ENCODE data around the gene ABCC10.

Gene ABCC10

GRCh38 chr6:43467752-43468151 is 40.4 kb downstream of the ABCC10 start:
- DNase-seq = no peak
- no peak overlapping the region for H3K27ac ChIP-seq
- no peaks in the 10 kb centered on the region for H3K4me1 ChIP-seq
- H3K9me3 ChIP-seq = no peaks in the 10 kb centered on the region
- no peak overlapping the region for H3K4me3 ChIP-seq
- intact Hi-C loops (cut with DNase I; ENCODE audit: low total_unique reads) = no loop called here
- no peaks in the 10 kb centered on the region for H3K36me3 ChIP-seq
- no peak for TF ChIP-seq CTCF (IDR thresholded peaks at IDR 0.05)
- H3K27me3 ChIP-seq = peaks cover 0 to 38% of the 10 kb centered on the region in 2 donors

GRCh38 chr6:43468240-43468639 is 40.9 kb downstream of the ABCC10 start:
- no peak for DNase-seq
- TF ChIP-seq CTCF (IDR thresholded peaks at IDR 0.05) = no peak
- Histone ChIP-seq H3K4me1 (no peaks in the 10 kb centered on the region), H3K27ac (no peak overlapping the region), H3K36me3 (no peaks in the 10 kb centered on the region), H3K9me3 (no peaks in the 10 kb centered on the region), H3K27me3 (peaks cover 0 to 35% of the 10 kb centered on the region in 2 donors), H3K4me3 (no peak overlapping the region)
- intact Hi-C loops (cut with DNase I; ENCODE audit: low total_unique reads) = no loop called here

- intact Hi-C loops (cut with DNase I; ENCODE audit: low total_unique reads) = no loop called here
- TF ChIP-seq CTCF (IDR thresholded peaks at IDR 0.05) = no peak
- H3K27ac ChIP-seq = no peak overlapping the region
Observed at GRCh38 chr6:43468748-43469681, 41.7 kb downstream of the ABCC10 start.

GRCh38 chr6:43469947-43470346 is 42.6 kb downstream of the ABCC10 start:
- no peak overlapping the region for H3K4me3 ChIP-seq
- no peak overlapping the region for H3K27ac ChIP-seq
- no peaks in the 10 kb centered on the region for H3K36me3 ChIP-seq
- H3K4me1 ChIP-seq = no peaks in the 10 kb centered on the region
- H3K9me3 ChIP-seq = no peaks in the 10 kb centered on the region
- peaks cover 0 to 32% of the 10 kb centered on the region in 2 donors for H3K27me3 ChIP-seq
- TF ChIP-seq CTCF (IDR thresholded peaks at IDR 0.05) = no peak
- intact Hi-C loops (cut with DNase I; ENCODE audit: low total_unique reads) = no loop called here
- DNase-seq = no peak

More at GRCh38 chr6:43468748-43469681, 41.7 kb downstream of the ABCC10 start:
- Histone ChIP-seq H3K4me1 (no peaks in the 10 kb centered on the region), H3K4me3 (no peak overlapping the region), H3K36me3 (no peaks in the 10 kb centered on the region), H3K27me3 (peaks cover 0 to 35% of the 10 kb centered on the region in 2 donors), H3K9me3 (no peaks in the 10 kb centered on the region)
- no peak for DNase-seq

GRCh38 chr6:43471399-43471798 is 44.1 kb downstream of the ABCC10 start:
- peaks cover 0 to 19% of the 10 kb centered on the region in 2 donors for H3K27me3 ChIP-seq
- no peak for TF ChIP-seq CTCF (IDR thresholded peaks at IDR 0.05)
- no peaks in the 10 kb centered on the region for H3K36me3 ChIP-seq
- no peak overlapping the region for H3K27ac ChIP-seq
- intact Hi-C loops (cut with DNase I; ENCODE audit: low total_unique reads) = no loop called here
- no peaks in the 10 kb centered on the region for H3K4me1 ChIP-seq
- no peak overlapping the region for H3K4me3 ChIP-seq
- no peak for DNase-seq
- H3K9me3 ChIP-seq = no peaks in the 10 kb centered on the region

All from tibial artery (tissue), 4 donors.